ENCODE results near the gene N4BP3.

DNA sequence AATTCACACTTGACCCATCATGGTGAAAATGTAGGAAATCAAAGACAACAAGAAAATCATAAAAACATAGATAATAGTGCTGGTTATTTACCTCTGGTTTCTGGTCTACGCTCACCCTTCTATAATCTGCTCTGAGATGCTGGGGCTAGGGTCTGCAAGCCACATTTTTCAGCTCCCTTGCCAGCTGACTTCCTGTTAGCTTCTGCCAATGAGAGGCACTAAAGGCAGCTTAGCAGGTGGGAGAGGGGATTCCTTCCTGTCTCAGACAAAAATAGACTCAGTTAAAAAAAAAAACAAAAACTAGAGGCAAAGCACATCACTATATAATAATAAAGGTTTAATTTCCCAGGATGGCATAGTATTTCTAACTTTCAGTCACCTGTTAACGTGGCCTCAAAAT, 20.2 kb upstream of the N4BP3 start:
- TF ChIP-seq, protein P1, sequence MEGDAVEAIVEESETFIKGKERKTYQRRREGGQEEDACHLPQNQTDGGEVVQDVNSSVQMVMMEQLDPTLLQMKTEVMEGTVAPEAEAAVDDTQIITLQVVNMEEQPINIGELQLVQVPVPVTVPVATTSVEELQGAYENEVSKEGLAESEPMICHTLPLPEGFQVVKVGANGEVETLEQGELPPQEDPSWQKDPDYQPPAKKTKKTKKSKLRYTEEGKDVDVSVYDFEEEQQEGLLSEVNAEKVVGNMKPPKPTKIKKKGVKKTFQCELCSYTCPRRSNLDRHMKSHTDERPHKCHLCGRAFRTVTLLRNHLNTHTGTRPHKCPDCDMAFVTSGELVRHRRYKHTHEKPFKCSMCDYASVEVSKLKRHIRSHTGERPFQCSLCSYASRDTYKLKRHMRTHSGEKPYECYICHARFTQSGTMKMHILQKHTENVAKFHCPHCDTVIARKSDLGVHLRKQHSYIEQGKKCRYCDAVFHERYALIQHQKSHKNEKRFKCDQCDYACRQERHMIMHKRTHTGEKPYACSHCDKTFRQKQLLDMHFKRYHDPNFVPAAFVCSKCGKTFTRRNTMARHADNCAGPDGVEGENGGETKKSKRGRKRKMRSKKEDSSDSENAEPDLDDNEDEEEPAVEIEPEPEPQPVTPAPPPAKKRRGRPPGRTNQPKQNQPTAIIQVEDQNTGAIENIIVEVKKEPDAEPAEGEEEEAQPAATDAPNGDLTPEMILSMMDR (IDR thresholded peaks at IDR 0.05), result no peak
- TF ChIP-seq EP300 (IDR thresholded peaks at IDR 0.05), result no peak
- TF ChIP-seq POLR2AphosphoS5 (IDR thresholded peaks at IDR 0.05), result no peak
- no peak for TF ChIP-seq POLR2A (IDR thresholded peaks at IDR 0.05)
